ENCODE results near the gene WDR45B.

Gene WDR45B

DNA sequence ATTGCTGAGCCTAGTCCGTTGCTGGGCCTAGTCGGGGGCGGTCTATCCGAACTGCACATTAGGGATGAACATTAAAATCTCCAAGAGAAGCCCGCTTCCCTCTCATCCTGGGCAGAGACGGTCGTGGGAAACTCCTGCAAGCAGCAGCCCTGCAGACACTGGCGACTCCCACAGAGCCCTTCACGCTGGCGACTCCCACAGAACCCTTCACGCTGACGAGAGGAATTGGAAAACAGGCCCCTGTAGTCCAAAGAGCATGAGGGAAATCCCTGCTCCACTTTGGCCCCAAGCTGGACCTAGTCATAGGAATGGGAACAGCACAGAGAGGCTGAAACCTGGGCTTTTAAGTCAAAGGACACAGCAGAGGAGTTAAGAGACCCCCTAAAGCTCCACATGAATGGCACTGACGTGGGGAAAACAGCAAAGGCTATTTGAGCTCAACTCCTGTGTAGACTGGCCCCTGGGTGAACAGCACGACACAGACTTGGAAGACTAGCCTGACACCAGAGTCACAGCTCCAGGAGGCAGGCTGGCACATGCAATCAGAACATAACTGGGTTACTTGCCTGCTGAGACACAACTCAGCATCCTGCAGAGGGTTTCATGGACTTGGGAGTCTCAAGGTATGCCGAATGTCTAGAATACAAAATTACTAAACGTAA lies 42.2 kb downstream of the WDR45B start:
- no peak overlapping the region for H3K4me3 Mint-ChIP-seq
- no peaks in the 10 kb centered on the region for H3K27me3 Mint-ChIP-seq
- peaks cover 25% of the 10 kb centered on the region for H3K4me1 Mint-ChIP-seq
- H3K27ac Mint-ChIP-seq, result no peak overlapping the region
- ATAC-seq, result no peak
- H3K36me3 Mint-ChIP-seq, result peaks cover 68% of the 10 kb centered on the region
- H3K9me3 Mint-ChIP-seq, result no peaks in the 10 kb centered on the region

DNA sequence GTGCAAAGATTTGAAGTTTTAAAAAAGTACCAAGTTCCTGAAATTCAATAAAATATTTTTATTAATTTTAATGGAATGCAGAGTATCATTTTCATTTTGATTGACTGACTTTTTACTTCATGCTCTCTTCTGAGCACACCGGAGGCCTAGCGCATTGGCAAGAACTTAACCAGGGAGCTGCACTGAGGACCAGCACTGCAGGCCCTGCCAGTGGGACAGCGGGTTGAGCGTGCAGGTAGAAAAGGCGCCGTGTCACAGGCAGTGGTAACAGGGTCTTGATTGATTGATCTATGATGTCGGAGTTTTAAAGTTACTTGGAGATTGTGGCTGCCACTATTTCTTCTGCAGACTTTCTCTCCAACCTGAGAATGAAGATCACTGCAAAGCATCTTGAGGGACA lies 43.7 kb downstream of the WDR45B start:
- peaks cover 69% of the 10 kb centered on the region for H3K36me3 Mint-ChIP-seq
- no peak overlapping the region for H3K4me3 Mint-ChIP-seq
- no peak overlapping the region for H3K27ac Mint-ChIP-seq
- no peak for ATAC-seq
- H3K4me1 Mint-ChIP-seq, result peaks cover 40% of the 10 kb centered on the region
- no peaks in the 10 kb centered on the region for H3K27me3 Mint-ChIP-seq
- no peaks in the 10 kb centered on the region for H3K9me3 Mint-ChIP-seq

DNA sequence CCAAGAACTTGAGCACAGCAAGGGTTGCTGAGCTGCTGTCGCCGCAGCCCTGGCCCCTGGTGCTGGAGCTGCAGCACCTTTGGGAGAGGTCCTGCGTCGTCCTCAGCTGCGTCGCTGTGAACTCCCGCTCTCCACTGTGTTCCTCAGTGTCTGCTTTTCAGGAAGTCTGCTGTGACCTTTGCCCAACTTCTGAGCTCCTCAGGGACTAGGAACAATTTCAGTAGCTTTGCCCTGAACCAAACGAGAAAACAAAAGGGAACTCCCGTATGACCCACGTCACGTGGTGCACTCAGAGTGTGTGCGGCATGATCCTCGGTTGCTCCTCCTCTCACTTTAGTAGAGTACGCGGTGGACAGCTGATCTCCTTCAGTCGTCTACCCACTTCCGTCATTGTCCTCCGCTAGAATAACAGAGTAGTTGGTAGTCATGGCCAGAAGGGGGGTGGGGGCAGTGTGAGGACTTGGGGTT lies 44.2 kb downstream of the WDR45B start:
- H3K9me3 Mint-ChIP-seq, result no peaks in the 10 kb centered on the region
- peaks cover 63% of the 10 kb centered on the region for H3K36me3 Mint-ChIP-seq
- ATAC-seq, result no peak
- peaks cover 46% of the 10 kb centered on the region for H3K4me1 Mint-ChIP-seq
- H3K4me3 Mint-ChIP-seq, result no peak overlapping the region
- no peaks in the 10 kb centered on the region for H3K27me3 Mint-ChIP-seq
- no peak overlapping the region for H3K27ac Mint-ChIP-seq

DNA sequence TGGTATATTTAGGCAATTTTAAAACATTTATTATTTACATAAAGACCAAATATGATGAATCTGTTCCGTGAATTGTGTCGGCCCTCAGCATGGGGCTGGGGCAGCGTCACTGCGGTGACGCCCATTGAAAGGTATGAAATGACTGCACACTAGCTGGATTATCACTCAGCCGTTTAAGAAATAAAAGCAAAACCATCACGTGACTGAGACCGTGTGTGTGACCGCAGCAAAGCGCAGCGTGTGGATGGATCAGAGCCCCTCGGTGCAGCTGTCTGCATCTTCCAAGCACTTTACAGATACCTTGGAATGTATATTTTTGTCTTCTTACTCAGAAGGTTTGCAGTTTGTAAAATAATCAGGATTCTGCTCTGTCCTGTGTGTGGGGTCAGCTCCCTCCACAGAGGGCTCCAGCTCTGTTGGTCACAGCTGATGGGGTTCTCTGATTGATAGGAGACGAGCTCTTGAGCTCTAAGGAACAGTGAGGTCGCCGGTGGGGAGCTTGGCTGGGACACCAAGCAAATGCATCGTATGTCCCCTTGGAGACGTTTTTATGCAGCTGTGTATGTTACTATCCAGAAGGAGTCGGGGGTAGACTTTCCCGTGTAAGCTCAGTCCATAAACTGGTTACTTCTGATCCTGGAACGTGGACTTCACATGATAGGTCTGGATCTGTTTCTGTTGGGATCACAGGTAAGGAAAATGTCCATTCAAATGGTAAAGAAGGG lies 45.1 kb downstream of the WDR45B start:
- Mint-ChIP-seq H3K27ac (no peak overlapping the region), H3K27me3 (no peaks in the 10 kb centered on the region), H3K36me3 (peaks cover 56% of the 10 kb centered on the region), H3K4me1 (peaks cover 49% of the 10 kb centered on the region), H3K4me3 (no peak overlapping the region), H3K9me3 (no peaks in the 10 kb centered on the region)
- ATAC-seq, result peak; percentile 48

DNA sequence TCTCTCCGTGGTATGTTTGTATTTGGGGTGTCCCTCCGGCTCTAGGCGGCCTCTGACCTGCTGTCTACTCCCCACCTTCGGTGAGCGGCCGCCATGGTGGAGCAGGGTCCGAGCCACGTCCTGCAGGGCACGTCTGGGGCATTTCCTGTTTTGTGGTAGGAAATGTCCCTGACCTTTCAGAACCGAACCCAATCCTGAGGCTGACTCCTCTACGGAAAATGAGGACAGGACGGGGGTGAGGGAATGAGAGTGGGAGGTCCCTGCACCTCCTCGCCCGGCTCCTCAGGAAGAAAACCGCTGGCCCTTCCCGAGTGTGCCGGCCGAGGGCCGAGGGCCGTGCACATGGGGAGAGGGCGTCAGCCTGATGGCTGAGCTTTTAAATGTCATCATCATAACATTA lies 45.8 kb downstream of the WDR45B start:
- Mint-ChIP-seq H3K9me3 (no peaks in the 10 kb centered on the region), H3K4me1 (peaks cover 49% of the 10 kb centered on the region), H3K27me3 (no peaks in the 10 kb centered on the region), H3K4me3 (no peak overlapping the region), H3K27ac (no peak overlapping the region), H3K36me3 (peaks cover 56% of the 10 kb centered on the region)
- ATAC-seq, result no peak

DNA sequence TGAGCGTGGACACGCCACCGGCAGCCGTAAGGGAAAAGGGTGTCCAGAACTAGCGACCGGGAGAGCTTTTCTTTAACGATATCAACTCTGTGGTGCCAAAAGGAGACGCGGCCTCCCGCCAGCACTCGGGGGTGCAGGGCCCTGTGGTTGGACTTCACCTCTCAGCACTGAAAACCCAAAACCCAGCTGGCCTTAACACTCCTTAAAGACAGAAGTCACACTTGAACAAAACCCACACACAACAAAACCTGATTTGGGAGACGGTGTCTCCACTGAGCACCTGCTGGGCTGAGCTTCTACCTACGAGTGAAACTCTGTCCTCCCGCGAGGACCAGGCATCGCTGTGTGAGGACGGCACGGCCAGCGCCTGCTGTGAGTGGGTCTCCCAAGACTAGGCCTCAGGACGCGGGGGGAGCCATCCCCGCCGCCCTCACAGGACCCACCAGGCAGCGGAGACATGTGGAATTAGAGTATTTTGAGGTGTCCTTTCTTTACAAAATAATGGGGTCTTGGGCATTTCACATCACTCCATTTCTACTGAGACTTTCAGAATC lies 46.7 kb downstream of the WDR45B start:
- peaks cover 63% of the 10 kb centered on the region for H3K36me3 Mint-ChIP-seq

DNA sequence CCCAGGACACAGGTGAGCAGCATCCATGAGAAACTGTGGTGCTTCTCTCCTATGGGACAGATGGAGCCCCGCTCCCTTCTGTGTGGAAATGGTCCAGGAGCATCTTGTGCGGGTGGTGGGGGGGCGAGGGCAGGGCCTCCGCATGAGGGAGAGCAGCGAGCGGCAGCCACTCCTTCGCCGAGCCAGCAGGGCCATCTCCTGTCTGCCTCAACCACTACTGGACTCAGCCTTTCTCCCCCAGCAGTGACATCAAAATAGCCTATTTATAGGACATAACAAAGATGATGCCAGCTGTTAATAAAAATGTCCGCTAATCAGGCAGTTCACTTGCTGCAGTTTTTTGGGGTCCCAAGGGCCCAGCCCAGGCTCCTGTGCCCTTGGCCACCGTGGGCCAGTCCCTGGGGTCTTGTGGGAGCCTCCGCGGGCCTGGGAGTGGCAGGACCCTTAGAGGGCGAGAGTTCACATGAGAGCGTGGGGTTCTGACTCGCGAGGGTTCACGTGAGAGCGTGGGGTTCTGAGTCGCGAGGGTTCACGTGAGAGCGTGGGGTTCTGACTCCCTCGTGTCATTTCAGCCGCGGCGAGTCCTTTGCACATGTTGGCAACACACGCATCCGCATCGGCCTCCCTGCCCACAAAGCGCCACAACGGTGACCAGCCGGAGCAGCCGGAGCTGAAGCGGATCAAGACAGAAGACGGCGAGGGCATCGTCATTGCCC lies 47.4 kb downstream of the WDR45B start:
- peaks cover 68% of the 10 kb centered on the region for H3K36me3 Mint-ChIP-seq
- no peak overlapping the region for H3K27ac Mint-ChIP-seq
- no peak for ATAC-seq
- no peaks in the 10 kb centered on the region for H3K9me3 Mint-ChIP-seq
- H3K4me3 Mint-ChIP-seq, result no peak overlapping the region
- no peaks in the 10 kb centered on the region for H3K27me3 Mint-ChIP-seq
- H3K4me1 Mint-ChIP-seq, result peaks cover 60% of the 10 kb centered on the region

More for the DNA sequence above, 46.7 kb downstream of the WDR45B start:
- Mint-ChIP-seq H3K27ac (no peak overlapping the region), H3K9me3 (no peaks in the 10 kb centered on the region), H3K27me3 (no peaks in the 10 kb centered on the region), H3K4me1 (peaks cover 53% of the 10 kb centered on the region), H3K4me3 (no peak overlapping the region)
- ATAC-seq, result no peak

DNA sequence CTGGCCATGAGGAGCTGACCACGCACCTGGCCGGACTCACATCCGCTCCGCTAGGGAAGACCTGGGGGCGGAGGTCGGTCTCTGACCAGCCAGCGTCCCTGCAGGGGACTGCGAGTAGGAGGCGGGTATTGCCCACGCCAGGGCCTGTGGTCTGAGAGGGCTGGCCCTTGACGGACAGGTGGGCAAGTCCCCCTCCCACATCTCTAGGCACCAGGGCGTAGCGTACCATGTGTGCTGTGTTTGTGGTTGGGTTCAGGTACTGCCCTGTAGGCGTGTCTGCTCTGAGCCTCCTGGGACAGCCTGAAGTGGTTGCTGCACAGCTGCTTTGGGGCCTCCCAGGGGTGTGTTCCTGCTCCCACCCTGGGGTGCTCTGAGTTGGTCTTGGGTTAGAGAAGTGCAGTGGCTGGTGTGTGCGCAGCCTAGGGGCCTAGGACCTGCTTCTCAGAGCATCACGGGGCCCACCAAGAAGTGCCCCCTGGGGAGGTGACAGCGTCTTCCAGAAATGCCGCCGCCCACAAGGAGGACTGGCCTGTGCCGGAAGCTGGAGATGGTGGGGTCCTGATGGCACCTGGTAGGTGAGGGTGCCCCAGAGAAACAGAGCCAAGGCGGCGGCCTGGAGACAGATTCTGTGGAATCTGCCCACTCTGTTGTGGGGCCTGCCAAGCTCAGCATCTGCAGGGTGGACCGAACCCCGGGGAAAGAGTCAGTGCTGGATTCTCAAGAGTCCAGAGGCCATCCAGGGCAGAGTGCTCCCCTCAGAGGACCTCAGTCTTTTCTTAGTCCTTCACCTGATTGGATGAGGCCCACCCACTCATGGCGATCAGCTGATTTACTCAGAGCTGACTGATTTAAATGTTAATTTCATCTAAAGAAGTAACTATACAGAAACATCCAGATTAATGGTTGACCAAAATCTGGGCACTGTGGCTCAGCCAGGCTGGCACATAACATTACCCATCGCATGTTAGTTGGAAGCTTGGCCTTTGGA lies 48.3 kb downstream of the WDR45B start:
- Mint-ChIP-seq H3K27me3 (no peaks in the 10 kb centered on the region), H3K9me3 (no peaks in the 10 kb centered on the region), H3K4me1 (peaks cover 65% of the 10 kb centered on the region), H3K36me3 (peaks cover 68% of the 10 kb centered on the region), H3K27ac (peak overlapping the region; percentile 37), H3K4me3 (peak overlapping the region; percentile 12)
- ATAC-seq, result peak; percentile 84

DNA sequence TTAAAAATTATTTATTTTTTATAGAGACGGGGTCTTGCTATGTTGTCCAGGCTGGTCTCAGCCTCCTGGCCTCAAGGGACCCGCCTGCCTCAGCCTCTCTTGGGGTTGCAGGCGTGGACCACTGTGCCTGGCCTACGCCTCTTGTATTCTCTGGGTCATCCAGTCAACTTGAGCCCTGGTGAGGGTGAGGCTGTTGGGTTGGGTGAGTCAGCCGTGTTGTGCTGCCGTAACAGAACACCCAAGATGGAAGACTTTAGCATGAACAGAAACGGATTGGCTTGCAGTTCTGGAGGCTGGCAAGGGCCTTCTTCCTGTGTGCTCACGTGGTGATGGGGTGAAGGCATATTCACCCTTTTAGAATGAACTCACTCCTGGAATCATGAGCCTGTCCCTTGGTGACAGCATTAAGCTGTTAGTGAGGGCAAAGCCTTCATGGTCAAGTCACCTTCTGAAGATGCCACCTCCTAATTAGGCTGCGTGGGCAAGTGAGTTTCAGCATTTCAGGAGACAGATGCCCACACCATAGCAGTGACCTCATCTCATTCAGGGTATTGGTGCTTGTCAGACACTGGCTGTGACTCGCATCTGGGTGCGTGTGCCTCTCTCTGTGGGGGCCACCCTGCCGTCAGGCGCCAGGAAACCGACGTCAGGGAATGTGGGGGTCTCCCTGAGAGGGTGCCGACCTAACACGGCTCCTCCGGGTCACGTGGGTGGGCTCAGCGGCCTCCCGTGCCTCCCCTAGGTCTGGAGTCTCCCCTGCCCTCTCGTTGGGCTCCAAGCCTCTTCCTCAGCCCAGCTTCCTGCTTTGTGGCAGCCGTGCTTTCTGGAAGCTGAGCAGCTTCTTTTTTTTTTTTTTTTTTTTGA lies 49.8 kb downstream of the WDR45B start:
- no peak for ATAC-seq
- Mint-ChIP-seq H3K27ac (peak overlapping the region; percentile 37), H3K27me3 (no peaks in the 10 kb centered on the region), H3K9me3 (no peaks in the 10 kb centered on the region), H3K4me1 (peaks cover 69% of the 10 kb centered on the region), H3K36me3 (peaks cover 53% of the 10 kb centered on the region), H3K4me3 (no peak overlapping the region)

DNA sequence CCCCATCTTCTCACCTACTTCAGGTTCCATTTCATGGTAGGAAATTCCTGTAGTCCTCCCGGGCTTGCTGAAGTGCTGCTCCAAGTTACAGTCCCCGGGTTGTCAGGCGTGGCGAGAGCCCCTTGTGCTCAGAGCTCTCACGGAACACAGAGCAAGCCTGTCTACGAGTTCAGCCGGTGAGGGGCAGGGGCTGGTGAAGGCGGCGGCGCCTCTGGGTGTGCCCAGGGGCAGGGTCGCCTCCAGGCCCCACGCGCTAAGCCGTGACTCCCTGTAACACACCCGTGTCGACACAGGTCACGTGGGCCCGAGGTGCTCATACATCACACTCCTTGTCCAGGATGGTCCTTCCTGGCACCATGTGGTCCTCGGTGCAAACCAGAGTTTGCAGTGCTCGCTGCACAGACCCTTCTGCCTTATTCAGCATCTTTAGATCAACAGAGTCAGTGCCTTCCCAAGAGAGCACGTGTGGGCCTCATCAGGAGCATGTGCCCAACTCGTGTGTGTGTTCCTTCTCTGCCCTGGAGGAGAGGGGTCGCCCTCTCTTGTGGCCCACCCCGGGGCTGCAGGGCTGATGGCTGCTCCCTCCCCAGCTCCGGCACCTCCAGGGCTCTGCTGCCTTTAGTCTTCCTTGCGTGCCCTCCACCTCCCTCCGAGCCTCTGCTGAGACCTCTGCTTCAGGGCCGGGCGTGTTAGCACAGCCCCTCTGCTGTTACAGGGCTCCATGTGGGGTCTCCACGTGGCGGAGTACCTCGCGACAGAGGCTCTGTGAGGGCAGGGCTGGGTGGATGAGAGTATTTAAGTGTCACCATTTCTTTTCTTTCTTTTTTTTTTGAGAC lies 51.2 kb downstream of the WDR45B start:
- H3K4me3 Mint-ChIP-seq, result no peak overlapping the region
- no peaks in the 10 kb centered on the region for H3K27me3 Mint-ChIP-seq
- H3K9me3 Mint-ChIP-seq, result no peaks in the 10 kb centered on the region
- H3K4me1 Mint-ChIP-seq, result peaks cover 69% of the 10 kb centered on the region
- no peak for ATAC-seq
- no peak overlapping the region for H3K27ac Mint-ChIP-seq
- H3K36me3 Mint-ChIP-seq, result peaks cover 43% of the 10 kb centered on the region

DNA sequence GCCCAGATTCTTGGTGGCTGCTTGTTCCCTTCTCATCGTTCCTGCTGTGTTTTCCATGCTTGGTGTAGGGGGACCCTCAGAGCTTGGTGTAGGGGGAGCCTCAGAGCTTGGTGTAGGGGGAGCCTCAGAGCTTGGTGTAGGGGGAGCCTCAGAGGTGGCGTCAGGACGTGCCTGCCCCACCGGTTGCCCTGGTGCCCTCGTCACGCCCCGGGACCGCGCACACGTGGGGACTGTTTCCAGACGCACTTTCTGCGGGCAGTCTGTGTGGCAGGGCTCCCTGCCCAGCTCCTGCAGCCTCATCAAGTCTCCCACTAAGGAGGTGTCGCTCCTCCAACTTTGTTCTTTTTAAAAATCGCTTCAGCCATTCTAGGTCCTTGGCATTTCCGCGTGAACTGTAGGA lies 51.9 kb downstream of the WDR45B start:
- Mint-ChIP-seq H3K27ac (no peak overlapping the region), H3K4me1 (peaks cover 75% of the 10 kb centered on the region), H3K36me3 (peaks cover 35% of the 10 kb centered on the region), H3K9me3 (no peaks in the 10 kb centered on the region), H3K4me3 (no peak overlapping the region), H3K27me3 (no peaks in the 10 kb centered on the region)
- ATAC-seq, result no peak

DNA sequence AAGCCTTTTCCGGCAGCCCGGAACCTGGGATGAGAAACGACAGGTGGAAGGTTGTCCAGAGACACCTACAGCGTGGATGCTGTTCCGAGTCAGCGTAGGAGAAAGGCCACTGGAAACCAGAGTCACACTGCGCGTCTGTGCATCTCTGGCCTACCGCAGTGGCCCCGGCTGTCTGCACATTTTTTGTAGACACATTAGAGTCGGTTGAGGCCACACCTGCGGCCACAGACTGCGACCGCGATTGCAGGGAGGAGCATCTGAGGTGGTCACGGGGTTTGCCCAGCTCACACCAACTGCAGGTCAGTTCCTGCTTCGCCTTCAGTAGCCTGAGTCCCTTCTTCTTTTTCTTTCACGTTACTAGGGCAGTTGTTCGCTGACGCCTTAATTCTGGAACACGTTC lies 52.4 kb downstream of the WDR45B start:
- peak; percentile 25 for ATAC-seq
- Mint-ChIP-seq H3K4me3 (no peak overlapping the region), H3K36me3 (peaks cover 31% of the 10 kb centered on the region), H3K9me3 (no peaks in the 10 kb centered on the region), H3K27ac (no peak overlapping the region), H3K27me3 (no peaks in the 10 kb centered on the region), H3K4me1 (peaks cover 71% of the 10 kb centered on the region)

DNA sequence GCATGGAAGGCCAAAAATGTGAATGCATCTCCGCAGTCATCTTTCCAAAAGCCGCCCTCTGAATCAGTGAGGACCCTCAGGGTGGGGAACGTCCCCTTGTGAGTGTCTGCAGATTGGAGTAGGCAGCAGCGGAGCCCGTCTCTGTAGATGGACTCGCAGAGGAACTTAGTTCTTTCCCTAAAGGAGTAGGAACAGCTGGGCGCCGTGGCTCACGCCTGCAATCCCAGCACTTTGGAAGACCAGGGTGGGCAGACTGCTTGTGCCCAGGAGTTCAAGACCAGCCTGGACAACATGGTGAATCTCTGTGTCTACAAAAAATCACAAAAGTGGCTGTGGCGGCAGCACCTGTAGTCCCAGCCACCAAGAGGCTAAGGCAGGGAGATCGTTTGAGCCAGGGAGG lies 53.7 kb downstream of the WDR45B start:
- H3K27ac Mint-ChIP-seq, result peak overlapping the region; percentile 87
- H3K4me1 Mint-ChIP-seq, result peaks cover 58% of the 10 kb centered on the region
- H3K4me3 Mint-ChIP-seq, result no peak overlapping the region
- no peak for ATAC-seq
- no peaks in the 10 kb centered on the region for H3K27me3 Mint-ChIP-seq
- H3K9me3 Mint-ChIP-seq, result no peaks in the 10 kb centered on the region
- peaks cover 22% of the 10 kb centered on the region for H3K36me3 Mint-ChIP-seq

All from stimulated activated memory B cell treated with anti-CD40 and anti-IgM and Interleukin-4, amounts not matched to agents 10 μg/mL and 1 μg/mL and 100 μg/mL, for 72 hours (primary cell).